ENCODE results near the gene UCP2. TPM values are rescaled to one million over a fixed set of nuclear protein-coding genes. Genes with fewer than 3 reads are reported as not detected.

The UCP2 gene
- total and polyA plus RNA-seq, 9 of the 15 experiments (the other 6 are each of a cell fraction or from before 2014, with no cell fraction given) = 19.2 to 216 (median 87.9) TPM

DNA sequence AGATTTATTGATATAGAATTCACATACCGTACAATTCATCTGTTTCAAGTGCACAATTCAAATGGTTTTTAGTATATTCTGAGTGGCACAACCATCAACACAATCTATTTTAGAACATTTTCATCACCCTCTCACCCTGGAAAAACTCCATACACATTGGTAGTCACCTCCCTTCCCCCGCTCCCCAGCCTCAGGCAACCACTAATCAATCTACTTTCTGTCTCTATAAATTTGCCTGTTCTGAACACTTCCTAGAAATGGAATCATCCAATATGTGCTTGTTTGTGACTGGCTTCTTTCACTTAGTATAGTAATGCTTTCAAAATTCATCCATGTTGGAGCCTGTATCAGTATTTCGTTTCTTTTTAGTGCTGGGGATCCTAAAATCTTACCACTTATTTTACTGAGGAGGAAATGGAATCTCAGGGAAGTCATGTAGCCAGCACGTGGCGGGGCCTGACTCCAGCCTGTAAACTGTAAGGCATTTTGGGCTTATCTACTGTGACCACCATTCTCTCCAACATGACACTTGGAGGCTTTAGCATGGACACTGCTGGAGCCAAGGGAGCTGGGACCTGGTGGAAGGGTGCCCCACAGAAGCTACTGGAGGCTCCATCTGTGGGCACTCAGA, 27.1 kb upstream of the UCP2 start:
- H3K4me2 ChIP-seq (ENCODE audit: insufficient read depth, low read length) = 0 out of 2 replicates have a peak overlapping the region, but pooled peaks have one; percentile 26
- peaks cover 5% of the 10 kb centered on the region for H3K9me1 ChIP-seq (ENCODE audit: control insufficient read depth, insufficient read depth, low read length)
- no peak overlapping the region for H3K4me3 ChIP-seq
- H3K4me1 ChIP-seq (replicated peaks in 1 of 2; ENCODE audit: control insufficient read depth in 2 of 2, insufficient read depth in 2 of 2, low read length in 2 of 2) = peaks cover 54 to 68% of the 10 kb centered on the region in 2 experiments
- ChIA-PET POLR2A (interaction anchor here (0.5 to 1.0 kb wide), 2 partner anchors 8 to 10 kb away, joined by 3 to 4 read pairs; no protein-coding TSS in a partner anchor), CTCF (ENCODE audit: low intra/inter-chr PET ratio) (no interaction called here)
- H4K20me1 ChIP-seq (replicated peaks; ENCODE audit: control insufficient read depth, insufficient read depth, low read length) = no peaks in the 10 kb centered on the region
- no peaks in the 10 kb centered on the region for H3K36me3 ChIP-seq (ENCODE audit: control insufficient read depth, insufficient read depth, low read length)
- H3K27me3 ChIP-seq (ENCODE audit: control insufficient read depth in 2 of 2, insufficient read depth in 2 of 2, low read length in 2 of 2) = no peaks in the 10 kb centered on the region
- ATAC-seq = peak; percentile 4; the same call in 1 of the 3 replicates
- intact Hi-C loops (cut with micrococcal nuclease) = loop anchor here (5.0 kb wide), 1 partner anchor 78 kb away; no protein-coding TSS in a partner anchor
- no peaks in the 10 kb centered on the region for H3K79me2 ChIP-seq (ENCODE audit: control insufficient read depth, insufficient read depth, low read length)
- H2AFZ ChIP-seq (ENCODE audit: low read depth, low read length) = peak overlapping the region; percentile 75
- in situ Hi-C loops (cut with MboI) = no loop called here
- no TSS peak for BruUV-seq (replicated peaks)
- peak; percentile 74 for FAIRE-seq
- peak overlapping the region; percentile 83 for H3K27ac ChIP-seq (ENCODE audit: extremely low read depth, low read depth, low read length)
- H3K9ac ChIP-seq (ENCODE audit: insufficient read depth in 1 of 2, low read depth in 2 of 2, low read length in 2 of 2) = peak overlapping the region; percentile 35 to 45; a peak in 2 of 4 replicates
- 51% methylated on average over 5 of the region's 5 CpGs for WGBS (ENCODE audit: insufficient coverage, low coverage, missing lambda C conversion rate)
- DNase-seq (ENCODE audit: extremely low read depth in 1 of 4, low spot score in 3 of 4) = peak in 2 of 4 experiments; percentile 33 to 69
- no peaks in the 10 kb centered on the region for H3K9me3 ChIP-seq (replicated peaks; ENCODE audit: control insufficient read depth, insufficient read depth, low read depth, low read length)
- TF ChIP-seq, protein P1, sequence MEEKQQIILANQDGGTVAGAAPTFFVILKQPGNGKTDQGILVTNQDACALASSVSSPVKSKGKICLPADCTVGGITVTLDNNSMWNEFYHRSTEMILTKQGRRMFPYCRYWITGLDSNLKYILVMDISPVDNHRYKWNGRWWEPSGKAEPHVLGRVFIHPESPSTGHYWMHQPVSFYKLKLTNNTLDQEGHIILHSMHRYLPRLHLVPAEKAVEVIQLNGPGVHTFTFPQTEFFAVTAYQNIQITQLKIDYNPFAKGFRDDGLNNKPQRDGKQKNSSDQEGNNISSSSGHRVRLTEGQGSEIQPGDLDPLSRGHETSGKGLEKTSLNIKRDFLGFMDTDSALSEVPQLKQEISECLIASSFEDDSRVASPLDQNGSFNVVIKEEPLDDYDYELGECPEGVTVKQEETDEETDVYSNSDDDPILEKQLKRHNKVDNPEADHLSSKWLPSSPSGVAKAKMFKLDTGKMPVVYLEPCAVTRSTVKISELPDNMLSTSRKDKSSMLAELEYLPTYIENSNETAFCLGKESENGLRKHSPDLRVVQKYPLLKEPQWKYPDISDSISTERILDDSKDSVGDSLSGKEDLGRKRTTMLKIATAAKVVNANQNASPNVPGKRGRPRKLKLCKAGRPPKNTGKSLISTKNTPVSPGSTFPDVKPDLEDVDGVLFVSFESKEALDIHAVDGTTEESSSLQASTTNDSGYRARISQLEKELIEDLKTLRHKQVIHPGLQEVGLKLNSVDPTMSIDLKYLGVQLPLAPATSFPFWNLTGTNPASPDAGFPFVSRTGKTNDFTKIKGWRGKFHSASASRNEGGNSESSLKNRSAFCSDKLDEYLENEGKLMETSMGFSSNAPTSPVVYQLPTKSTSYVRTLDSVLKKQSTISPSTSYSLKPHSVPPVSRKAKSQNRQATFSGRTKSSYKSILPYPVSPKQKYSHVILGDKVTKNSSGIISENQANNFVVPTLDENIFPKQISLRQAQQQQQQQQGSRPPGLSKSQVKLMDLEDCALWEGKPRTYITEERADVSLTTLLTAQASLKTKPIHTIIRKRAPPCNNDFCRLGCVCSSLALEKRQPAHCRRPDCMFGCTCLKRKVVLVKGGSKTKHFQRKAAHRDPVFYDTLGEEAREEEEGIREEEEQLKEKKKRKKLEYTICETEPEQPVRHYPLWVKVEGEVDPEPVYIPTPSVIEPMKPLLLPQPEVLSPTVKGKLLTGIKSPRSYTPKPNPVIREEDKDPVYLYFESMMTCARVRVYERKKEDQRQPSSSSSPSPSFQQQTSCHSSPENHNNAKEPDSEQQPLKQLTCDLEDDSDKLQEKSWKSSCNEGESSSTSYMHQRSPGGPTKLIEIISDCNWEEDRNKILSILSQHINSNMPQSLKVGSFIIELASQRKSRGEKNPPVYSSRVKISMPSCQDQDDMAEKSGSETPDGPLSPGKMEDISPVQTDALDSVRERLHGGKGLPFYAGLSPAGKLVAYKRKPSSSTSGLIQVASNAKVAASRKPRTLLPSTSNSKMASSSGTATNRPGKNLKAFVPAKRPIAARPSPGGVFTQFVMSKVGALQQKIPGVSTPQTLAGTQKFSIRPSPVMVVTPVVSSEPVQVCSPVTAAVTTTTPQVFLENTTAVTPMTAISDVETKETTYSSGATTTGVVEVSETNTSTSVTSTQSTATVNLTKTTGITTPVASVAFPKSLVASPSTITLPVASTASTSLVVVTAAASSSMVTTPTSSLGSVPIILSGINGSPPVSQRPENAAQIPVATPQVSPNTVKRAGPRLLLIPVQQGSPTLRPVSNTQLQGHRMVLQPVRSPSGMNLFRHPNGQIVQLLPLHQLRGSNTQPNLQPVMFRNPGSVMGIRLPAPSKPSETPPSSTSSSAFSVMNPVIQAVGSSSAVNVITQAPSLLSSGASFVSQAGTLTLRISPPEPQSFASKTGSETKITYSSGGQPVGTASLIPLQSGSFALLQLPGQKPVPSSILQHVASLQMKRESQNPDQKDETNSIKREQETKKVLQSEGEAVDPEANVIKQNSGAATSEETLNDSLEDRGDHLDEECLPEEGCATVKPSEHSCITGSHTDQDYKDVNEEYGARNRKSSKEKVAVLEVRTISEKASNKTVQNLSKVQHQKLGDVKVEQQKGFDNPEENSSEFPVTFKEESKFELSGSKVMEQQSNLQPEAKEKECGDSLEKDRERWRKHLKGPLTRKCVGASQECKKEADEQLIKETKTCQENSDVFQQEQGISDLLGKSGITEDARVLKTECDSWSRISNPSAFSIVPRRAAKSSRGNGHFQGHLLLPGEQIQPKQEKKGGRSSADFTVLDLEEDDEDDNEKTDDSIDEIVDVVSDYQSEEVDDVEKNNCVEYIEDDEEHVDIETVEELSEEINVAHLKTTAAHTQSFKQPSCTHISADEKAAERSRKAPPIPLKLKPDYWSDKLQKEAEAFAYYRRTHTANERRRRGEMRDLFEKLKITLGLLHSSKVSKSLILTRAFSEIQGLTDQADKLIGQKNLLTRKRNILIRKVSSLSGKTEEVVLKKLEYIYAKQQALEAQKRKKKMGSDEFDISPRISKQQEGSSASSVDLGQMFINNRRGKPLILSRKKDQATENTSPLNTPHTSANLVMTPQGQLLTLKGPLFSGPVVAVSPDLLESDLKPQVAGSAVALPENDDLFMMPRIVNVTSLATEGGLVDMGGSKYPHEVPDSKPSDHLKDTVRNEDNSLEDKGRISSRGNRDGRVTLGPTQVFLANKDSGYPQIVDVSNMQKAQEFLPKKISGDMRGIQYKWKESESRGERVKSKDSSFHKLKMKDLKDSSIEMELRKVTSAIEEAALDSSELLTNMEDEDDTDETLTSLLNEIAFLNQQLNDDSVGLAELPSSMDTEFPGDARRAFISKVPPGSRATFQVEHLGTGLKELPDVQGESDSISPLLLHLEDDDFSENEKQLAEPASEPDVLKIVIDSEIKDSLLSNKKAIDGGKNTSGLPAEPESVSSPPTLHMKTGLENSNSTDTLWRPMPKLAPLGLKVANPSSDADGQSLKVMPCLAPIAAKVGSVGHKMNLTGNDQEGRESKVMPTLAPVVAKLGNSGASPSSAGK (IDR thresholded peaks at IDR 0.05) = peak; percentile 88
- no peak for TF ChIP-seq ZNF23 (CRISPR knock-in tag; IDR thresholded peaks at IDR 0.05)
- TF ChIP-seq, protein P2, sequence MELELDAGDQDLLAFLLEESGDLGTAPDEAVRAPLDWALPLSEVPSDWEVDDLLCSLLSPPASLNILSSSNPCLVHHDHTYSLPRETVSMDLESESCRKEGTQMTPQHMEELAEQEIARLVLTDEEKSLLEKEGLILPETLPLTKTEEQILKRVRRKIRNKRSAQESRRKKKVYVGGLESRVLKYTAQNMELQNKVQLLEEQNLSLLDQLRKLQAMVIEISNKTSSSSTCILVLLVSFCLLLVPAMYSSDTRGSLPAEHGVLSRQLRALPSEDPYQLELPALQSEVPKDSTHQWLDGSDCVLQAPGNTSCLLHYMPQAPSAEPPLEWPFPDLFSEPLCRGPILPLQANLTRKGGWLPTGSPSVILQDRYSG (tag; conservative IDR thresholded peaks at IDR 0.05; ENCODE audit: low read depth) = 0 out of 2 replicates have a peak, but pooled peaks have one; percentile 53
- TF ChIP-seq SRF (CRISPR knock-in tag; IDR thresholded peaks at IDR 0.05) = no peak

Data from K562 (cell line).